Peyer's patch (tissue), 4 donors: ENCODE measurements around the gene FBN1. TPM values are rescaled to one million over a fixed set of nuclear protein-coding genes. Genes with fewer than 3 reads are reported as not detected.

ENCODE experiments used
- DNase-seq, 3 donors: peaks; one replicate each; pipeline ENCODE4 v3.0.0-alpha.2; 2017 to 2019
- H3K27ac ChIP-seq, 4 donors: fragments of 200-600 bp; sonication (generic); one replicate each; pipeline ENCODE4 v1.5.1; 2016 to 2019
- H3K27me3 ChIP-seq, 2 donors: fragments of 200-600 bp; sonication (generic); one replicate each; pipeline ENCODE4 v1.5.1; 2019
- H3K36me3 ChIP-seq, 3 donors: fragments of 200-600 bp; sonication (generic); one replicate each; pipeline ENCODE4 v1.5.1; 2016 to 2019
- H3K4me1 ChIP-seq, 4 donors: fragments of 200-600 bp; sonication (generic); one replicate each; pipeline ENCODE4 v1.5.1; 2016 to 2019
- H3K4me3 ChIP-seq, 4 donors: fragments of 200-600 bp; sonication (generic); 1 replicate in 3 of 4; 2 replicates in 1 of 4; pipeline ENCODE4 v1.5.1; 2016 to 2019; ENCODE audit warnings: mild to moderate bottlenecking in 1 of 4
- H3K9me3 ChIP-seq, 4 donors: fragments of 200-600 bp; sonication (generic); one replicate each; pipeline ENCODE4 v1.5.1; 2016 to 2019; ENCODE audit warnings: mild to moderate bottlenecking in 1 of 4
- POLR2A ChIP-seq, 2 donors: fragments of 450-650 bp; IDR thresholded peaks; one replicate each; pipeline ENCODE4 v1.5.1; 2017; ENCODE audit warnings: antibody characterized with exemption in 2 of 2, mild to moderate bottlenecking in 2 of 2, moderate library complexity in 2 of 2
- total RNA-seq, 4 donors: library from RNA; depleted of rRNA; stranded (reverse); fragments of >200 nt; gene quantifications; one replicate each; pipeline ENCODE4 v1.1.0, GENCODE V29; 2016
- TF ChIP-seq, protein P1 (sequence below), 6 experiments: fragments of 450-650 bp in 4 of 6; fragments of 200-600 bp in 2 of 6; sonication (generic) in 1 of 6; IDR thresholded peaks; one replicate each; pipeline ENCODE4 v1.5.1; 2017 to 2019; ENCODE audit warnings: antibody characterized with exemption in 6 of 6, mild to moderate bottlenecking in 3 of 6, moderate library complexity in 1 of 6

FBN1 gene
- total RNA-seq, 4 donors from 2014 or later: 21.4 to 257 (median 60.9) TPM

DNA sequence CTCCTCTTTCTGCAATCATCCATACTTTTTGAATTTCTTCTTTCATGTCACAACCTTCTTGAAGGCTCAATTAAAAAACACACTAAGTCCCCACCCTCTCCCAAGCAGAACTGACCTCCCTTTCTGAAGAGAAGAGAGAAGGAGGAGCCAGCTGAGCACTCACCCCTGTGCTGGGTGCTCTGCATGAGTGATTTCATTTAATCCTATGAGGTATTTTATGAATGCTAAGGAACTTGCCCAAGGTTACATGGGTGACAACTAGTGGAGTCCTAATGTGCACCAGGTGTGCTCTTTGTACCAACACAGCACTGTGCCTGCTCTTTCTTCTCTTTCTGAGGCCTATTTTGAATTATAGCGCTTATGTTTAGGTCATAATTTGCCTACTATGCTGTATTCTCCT lies 178.7 kb downstream of the FBN1 start:
- TF ChIP-seq, protein P1, sequence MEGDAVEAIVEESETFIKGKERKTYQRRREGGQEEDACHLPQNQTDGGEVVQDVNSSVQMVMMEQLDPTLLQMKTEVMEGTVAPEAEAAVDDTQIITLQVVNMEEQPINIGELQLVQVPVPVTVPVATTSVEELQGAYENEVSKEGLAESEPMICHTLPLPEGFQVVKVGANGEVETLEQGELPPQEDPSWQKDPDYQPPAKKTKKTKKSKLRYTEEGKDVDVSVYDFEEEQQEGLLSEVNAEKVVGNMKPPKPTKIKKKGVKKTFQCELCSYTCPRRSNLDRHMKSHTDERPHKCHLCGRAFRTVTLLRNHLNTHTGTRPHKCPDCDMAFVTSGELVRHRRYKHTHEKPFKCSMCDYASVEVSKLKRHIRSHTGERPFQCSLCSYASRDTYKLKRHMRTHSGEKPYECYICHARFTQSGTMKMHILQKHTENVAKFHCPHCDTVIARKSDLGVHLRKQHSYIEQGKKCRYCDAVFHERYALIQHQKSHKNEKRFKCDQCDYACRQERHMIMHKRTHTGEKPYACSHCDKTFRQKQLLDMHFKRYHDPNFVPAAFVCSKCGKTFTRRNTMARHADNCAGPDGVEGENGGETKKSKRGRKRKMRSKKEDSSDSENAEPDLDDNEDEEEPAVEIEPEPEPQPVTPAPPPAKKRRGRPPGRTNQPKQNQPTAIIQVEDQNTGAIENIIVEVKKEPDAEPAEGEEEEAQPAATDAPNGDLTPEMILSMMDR (IDR thresholded peaks at IDR 0.05): no peak
- no peak for TF ChIP-seq POLR2A (IDR thresholded peaks at IDR 0.05)
- no peaks in the 10 kb centered on the region for H3K9me3 ChIP-seq
- H3K36me3 ChIP-seq: peaks cover 0 to 19% (median 0%) of the 10 kb centered on the region in 3 donors
- H3K27me3 ChIP-seq: no peaks in the 10 kb centered on the region
- DNase-seq: no peak
- no peak overlapping the region for H3K4me3 ChIP-seq
- no peaks in the 10 kb centered on the region for H3K4me1 ChIP-seq
- no peak overlapping the region for H3K27ac ChIP-seq

DNA sequence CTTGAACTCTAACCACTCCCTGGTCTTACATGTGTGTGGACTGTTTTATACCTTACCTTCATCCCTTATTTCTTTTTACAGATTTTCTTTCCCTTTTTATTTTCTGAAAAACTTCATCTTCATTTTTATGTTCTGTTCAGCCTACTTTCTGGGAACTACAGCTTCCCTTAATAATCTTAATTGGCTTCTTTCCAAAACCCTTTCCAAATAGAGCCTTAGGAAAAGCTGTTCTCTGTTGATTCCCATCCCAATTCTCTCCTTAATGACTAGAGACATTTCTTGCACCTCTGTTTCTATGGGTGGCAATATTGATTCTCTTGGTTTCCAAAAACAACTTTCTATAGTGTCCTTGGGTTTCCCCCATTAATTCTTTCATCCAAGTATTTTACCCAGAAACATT lies 179.4 kb downstream of the FBN1 start:
- peaks cover 0 to 19% (median 0%) of the 10 kb centered on the region in 3 donors for H3K36me3 ChIP-seq
- no peaks in the 10 kb centered on the region for H3K4me1 ChIP-seq
- DNase-seq: no peak
- no peak for TF ChIP-seq POLR2A (IDR thresholded peaks at IDR 0.05)
- TF ChIP-seq, protein P1 (IDR thresholded peaks at IDR 0.05): no peak
- no peak overlapping the region for H3K4me3 ChIP-seq
- H3K27me3 ChIP-seq: no peaks in the 10 kb centered on the region
- H3K9me3 ChIP-seq: no peaks in the 10 kb centered on the region
- no peak overlapping the region for H3K27ac ChIP-seq

DNA sequence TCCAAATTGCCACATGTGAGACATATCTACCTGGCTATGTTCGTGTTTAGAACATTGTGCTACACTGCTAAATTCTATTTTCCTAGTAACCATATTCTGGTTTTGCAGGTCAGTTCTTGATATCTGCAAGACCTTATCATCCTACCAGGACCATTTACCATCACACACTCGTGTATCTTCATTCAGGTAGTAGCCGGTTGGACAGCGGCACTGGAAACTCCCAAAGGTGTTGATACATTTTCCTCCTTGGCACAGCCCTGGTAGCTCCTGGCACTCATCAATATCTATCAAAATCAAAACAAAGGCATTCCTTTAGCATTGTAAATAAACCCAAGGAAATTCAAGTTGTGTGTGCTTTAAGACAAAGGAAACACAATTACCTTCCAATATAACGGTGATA lies 180.1 kb downstream of the FBN1 start:
- H3K27me3 ChIP-seq: no peaks in the 10 kb centered on the region
- TF ChIP-seq, protein P1 (IDR thresholded peaks at IDR 0.05): no peak
- no peak for TF ChIP-seq POLR2A (IDR thresholded peaks at IDR 0.05)
- no peak overlapping the region for H3K4me3 ChIP-seq
- no peaks in the 10 kb centered on the region for H3K9me3 ChIP-seq
- H3K4me1 ChIP-seq: no peaks in the 10 kb centered on the region
- H3K36me3 ChIP-seq: peaks cover 0 to 19% (median 0%) of the 10 kb centered on the region in 3 donors
- H3K27ac ChIP-seq: no peak overlapping the region
- no peak for DNase-seq

DNA sequence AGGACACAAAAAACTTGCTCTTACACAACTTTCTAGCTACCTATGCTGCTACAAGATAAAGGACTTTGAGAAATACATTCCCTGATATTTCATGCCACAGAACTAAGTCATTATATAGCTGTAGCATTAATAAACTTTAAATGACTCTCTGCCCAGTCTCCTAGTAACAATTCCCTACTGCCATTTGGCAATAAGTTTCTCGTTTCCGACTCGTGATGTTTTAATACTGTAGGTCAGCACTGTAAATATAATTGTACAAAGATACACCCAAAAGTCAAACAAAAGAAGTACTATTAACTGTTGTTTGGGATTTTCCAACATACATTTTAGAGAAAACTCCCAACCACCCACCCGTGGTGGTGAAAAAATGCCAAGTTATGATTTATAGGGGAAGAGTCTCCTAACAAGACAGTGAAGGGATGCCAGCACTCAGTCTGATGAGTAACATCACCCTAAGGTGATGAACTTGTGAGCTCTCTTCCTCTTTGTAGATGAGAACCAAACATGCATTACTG lies 182.1 kb downstream of the FBN1 start:
- Histone ChIP-seq H3K36me3 (peaks cover 0 to 19% (median 0%) of the 10 kb centered on the region in 3 donors), H3K4me1 (no peaks in the 10 kb centered on the region)
- no peak for DNase-seq

DNA sequence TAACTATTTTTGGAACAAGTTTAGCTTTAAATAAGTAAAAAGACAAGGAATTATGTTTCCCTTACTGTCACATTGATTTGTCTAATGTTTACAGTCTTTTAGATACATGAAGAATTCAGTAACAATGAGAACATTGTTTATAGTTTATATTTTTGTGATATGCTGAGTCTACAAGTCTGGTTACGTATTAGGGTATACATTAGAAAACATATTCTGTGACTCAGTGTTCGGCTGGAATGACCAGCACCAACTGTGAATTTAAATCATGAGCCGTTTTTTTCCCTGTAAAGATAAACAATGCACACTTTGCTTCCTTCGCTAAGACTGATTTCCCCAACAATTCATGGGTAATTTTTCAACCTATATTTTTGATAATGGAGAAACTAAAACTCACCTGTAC lies 182.8 kb downstream of the FBN1 start:
- no peak for TF ChIP-seq POLR2A (IDR thresholded peaks at IDR 0.05)
- TF ChIP-seq, protein P1 (IDR thresholded peaks at IDR 0.05): no peak
- Histone ChIP-seq H3K27ac (no peak overlapping the region), H3K9me3 (no peaks in the 10 kb centered on the region), H3K27me3 (no peaks in the 10 kb centered on the region), H3K4me1 (no peaks in the 10 kb centered on the region), H3K4me3 (no peak overlapping the region), H3K36me3 (peaks cover 0 to 14% (median 0%) of the 10 kb centered on the region in 3 donors)
- no peak for DNase-seq

More for the DNA sequence above, 182.1 kb downstream of the FBN1 start:
- no peak overlapping the region for H3K4me3 ChIP-seq
- no peaks in the 10 kb centered on the region for H3K9me3 ChIP-seq
- no peaks in the 10 kb centered on the region for H3K27me3 ChIP-seq
- no peak overlapping the region for H3K27ac ChIP-seq
- TF ChIP-seq, protein P1 (IDR thresholded peaks at IDR 0.05): no peak
- TF ChIP-seq POLR2A (IDR thresholded peaks at IDR 0.05): no peak
